GM20000 (cell line): ENCODE results near the gene TSPAN33.

Source experiments
- DNase-seq: peaks from one replicate; pipeline ENCODE4 v3.0.0; 2012; ENCODE audit warnings: low spot score
- CTCF ChIP-seq: IDR thresholded peaks from 2 replicates; pipeline ENCODE4 v1.5.1; 2012; ENCODE audit warnings: mild to moderate bottlenecking, control low read depth; ENCODE audit errors: extremely low read depth, missing control alignments

The TSPAN33 gene

GRCh38 chr7:129205987-129206785 lies 61.7 kb downstream of the TSPAN33 start:
- TF ChIP-seq CTCF, result no peak

DNA sequence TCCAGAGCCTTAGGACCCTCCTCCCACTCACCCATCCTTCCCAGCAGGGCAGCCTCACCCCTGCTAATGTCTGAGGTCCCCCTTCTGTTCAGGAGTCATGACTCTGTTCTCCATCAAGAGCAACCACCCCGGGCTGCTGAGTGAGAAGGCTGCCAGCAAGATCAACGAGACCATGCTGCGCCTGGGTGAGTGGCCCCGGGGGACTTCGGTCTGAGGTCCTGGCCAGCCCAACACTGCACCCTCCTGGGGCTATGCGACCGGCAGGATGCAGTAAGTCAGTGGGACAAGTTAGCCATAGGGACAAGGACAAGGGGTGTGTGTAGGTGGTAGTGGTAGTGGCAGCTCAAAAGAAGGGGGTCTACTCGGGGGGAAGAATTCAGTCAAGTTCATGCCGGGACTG lies 64.2 kb downstream of the TSPAN33 start:
- TF ChIP-seq CTCF, result no peak
- DNase-seq, result no peak

More at GRCh38 chr7:129205987-129206785, 61.7 kb downstream of the TSPAN33 start:
- no peak for DNase-seq

GRCh38 chr7:129209067-129209926 lies 64.8 kb downstream of the TSPAN33 start:
- DNase-seq, result no peak
- TF ChIP-seq CTCF, result no peak

- DNase-seq, result peak; percentile 89
- peak; percentile 85 for TF ChIP-seq CTCF
Observed at GRCh38 chr7:129210256-129210988, 65.9 kb downstream of the TSPAN33 start.

DNA sequence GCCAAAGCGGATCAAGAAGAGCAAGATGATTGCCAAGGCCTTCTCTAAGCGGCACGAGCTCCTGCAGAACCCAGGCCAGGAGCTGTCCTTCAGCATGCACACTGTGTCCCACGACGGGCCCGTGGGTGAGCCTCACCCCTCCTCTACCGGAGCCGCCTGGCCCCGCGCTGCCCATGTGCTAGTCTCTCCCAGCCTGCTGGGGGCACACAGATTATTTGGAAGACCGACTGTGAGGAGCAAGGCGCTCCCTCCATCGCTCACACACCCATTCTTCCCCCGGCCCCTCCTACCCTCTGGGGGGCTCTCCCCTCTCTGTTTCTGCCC lies 66.4 kb downstream of the TSPAN33 start:
- TF ChIP-seq CTCF, result no peak
- no peak for DNase-seq

DNA sequence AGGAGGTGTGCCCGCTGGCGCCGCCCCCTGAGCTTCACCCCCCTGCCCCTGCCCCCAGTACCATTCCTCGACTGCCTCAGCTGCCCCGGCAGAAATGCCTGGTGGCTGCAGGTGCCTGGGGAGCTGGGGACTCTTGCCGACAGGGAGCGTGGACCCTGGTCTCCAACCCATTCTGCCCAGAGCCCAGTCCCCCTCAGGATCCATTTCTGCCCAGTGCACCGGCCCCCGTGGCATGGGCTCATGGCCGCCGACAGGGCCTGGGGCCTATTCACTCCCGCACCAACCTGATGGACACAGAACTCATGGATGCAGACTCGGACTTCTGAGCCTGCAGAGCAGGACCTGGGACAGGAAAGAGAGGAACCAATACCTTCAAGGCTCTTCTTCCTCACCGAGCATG lies 67.6 kb downstream of the TSPAN33 start:
- TF ChIP-seq CTCF, result no peak
- no peak for DNase-seq

- TF ChIP-seq CTCF, result no peak
- DNase-seq, result no peak
Observed at GRCh38 chr7:129212596-129212995, 68.1 kb downstream of the TSPAN33 start.
